Esophagus muscularis mucosa (tissue), 4 donors: ENCODE measurements around the gene CRISPLD2.

ENCODE experiments used
- CTCF ChIP-seq, 3 experiments: fragments of 200-600 bp in 2 of 3; fragments of 450-650 bp in 1 of 3; sonication (generic) in 2 of 3; IDR thresholded peaks; one replicate each; pipeline ENCODE4 v1.5.1; 2017 to 2019; ENCODE audit warnings: antibody characterized with exemption in 3 of 3, mild to moderate bottlenecking in 2 of 3, moderate library complexity in 1 of 3
- EP300 ChIP-seq: sonication (generic); formaldehyde crosslinking; IDR thresholded peaks from one replicate; pipeline ENCODE4 v1.6.1; 2017; ENCODE audit warnings: antibody characterized with exemption
- POLR2A ChIP-seq: fragments of 450-650 bp; IDR thresholded peaks from one replicate; pipeline ENCODE4 v1.6.1; 2017; ENCODE audit warnings: antibody characterized with exemption, moderate library complexity, mild to moderate bottlenecking, low read depth

GRCh38 chr16:84884246-84884595 is 64.4 kb downstream of the CRISPLD2 start:
- TF ChIP-seq CTCF (IDR thresholded peaks at IDR 0.05), result no peak
- no peak for TF ChIP-seq EP300
- no peak for TF ChIP-seq POLR2A
